ENCODE results near the gene ATP10B.

Gene ATP10B

DNA sequence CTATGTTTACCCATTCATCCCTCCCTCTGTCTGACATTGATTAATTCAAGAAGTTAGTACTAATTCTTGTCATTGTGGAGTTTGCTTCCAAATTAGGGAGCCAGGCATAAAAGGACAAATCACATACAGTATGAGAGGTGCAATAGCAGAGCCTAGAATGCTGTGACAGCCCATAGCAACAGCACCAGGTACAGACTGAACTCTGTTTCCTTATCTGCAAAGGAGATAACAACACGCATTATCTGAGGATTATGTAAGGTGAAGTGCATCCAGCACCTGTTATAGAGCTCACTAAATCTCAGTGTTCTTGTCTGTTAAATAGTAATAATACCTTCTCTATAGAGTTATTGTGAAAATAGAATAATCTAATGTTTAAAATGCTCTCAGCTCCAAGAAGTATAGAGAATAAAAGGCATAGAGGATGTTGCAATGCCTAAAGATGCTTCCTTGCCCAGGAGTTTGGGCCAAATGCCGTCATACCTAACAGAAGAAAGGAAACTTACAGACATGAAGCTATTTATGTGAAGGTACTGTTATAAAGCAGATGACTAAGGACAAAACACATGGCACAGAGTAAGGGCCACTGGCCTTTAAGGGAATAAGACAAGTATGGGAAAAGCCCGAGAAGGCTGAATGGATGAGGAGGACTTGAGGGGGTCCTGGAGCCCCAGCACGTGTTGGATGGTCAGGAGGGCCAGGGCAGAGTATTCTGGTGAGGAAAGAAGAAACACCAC, 214.5 kb downstream of the ATP10B start:
- DNase-seq (ENCODE audit: low read depth in 2 of 2): no peak

- DNase-seq (ENCODE audit: low read depth in 2 of 2): no peak
Measured at GRCh38 chr5:160635663-160636062, 216.3 kb downstream of the ATP10B start.

DNA sequence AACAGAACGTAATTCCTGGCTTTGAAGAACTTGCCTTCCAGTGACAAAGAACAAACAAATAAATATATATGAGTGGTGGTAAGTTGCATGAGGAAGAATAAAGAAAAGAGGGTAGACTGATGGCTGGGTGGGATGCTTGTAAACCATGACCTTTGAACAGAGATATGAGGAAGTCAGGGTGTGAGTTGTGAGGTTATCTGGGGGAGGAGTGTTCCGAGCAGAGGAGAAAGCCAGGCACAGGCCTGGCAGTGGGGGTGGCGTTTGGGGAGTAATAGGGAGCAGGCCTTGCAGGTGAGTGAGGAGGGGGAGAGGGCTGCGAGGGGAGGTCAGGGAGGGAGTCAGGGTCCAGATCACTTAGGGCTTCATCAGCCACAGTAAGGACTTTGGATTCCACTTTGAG, 217.0 kb downstream of the ATP10B start:
- no peak for DNase-seq (ENCODE audit: low read depth in 2 of 2)

- no peak for DNase-seq (ENCODE audit: low read depth in 2 of 2)
Measured at GRCh38 chr5:160629003-160629402, 223.0 kb downstream of the ATP10B start.

GRCh38 chr5:160628619-160628968, 223.4 kb downstream of the ATP10B start:
- DNase-seq (ENCODE audit: low read depth in 2 of 2): no peak

- no peak for DNase-seq (ENCODE audit: low read depth in 2 of 2)
Measured at GRCh38 chr5:160627921-160628618, 223.9 kb downstream of the ATP10B start.

DNA sequence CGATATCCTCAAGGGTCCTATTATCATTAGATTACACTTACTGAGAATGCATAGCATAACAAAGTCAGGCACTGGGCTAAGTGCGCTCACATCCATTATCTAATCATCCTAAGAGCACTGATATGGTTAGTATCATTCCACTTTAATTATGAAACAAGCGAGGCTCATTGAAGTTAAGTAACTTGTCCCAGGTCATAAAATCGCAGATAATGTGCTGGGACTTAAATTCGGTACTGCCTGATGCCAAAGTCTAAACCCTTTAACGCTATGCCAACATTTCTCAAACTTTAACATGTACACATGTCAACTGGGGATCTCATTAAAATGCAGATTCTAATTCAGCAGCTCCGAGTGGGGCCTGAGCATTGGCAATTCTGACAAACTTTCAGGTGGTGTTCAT, 225.7 kb downstream of the ATP10B start:
- no peak for DNase-seq (ENCODE audit: low read depth in 2 of 2)

- no peak for DNase-seq (ENCODE audit: low read depth in 2 of 2)
Measured at GRCh38 chr5:160621526-160621925, 230.5 kb downstream of the ATP10B start.

- no peak for DNase-seq (ENCODE audit: low read depth in 2 of 2)
Measured at GRCh38 chr5:160620401-160620800, 231.6 kb downstream of the ATP10B start.

GRCh38 chr5:160619381-160619780, 232.6 kb downstream of the ATP10B start:
- DNase-seq (ENCODE audit: low read depth in 2 of 2): no peak

DNA sequence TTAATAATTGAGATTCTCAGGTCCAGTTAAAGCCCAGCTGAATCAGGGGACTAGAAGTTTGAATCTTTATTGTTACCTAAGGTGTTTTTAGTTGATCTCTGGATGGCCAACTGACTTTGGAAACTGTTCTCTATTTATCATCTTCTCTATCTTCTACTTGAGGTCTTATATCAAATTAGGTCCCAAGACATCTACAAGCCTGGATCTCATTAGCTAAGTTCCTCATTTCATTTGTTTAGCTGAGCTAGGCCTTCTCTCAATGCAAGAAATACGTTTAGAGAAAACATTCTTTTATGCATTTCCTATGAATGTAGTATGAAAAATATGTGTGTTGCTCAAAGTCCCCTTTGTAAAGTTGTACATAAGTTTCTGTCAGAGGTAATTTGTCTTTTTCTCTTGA, 233.7 kb downstream of the ATP10B start:
- no peak for DNase-seq (ENCODE audit: low read depth in 2 of 2)

GRCh38 chr5:160616712-160617497, 235.1 kb downstream of the ATP10B start:
- no peak for DNase-seq (ENCODE audit: low read depth in 2 of 2)

DNA sequence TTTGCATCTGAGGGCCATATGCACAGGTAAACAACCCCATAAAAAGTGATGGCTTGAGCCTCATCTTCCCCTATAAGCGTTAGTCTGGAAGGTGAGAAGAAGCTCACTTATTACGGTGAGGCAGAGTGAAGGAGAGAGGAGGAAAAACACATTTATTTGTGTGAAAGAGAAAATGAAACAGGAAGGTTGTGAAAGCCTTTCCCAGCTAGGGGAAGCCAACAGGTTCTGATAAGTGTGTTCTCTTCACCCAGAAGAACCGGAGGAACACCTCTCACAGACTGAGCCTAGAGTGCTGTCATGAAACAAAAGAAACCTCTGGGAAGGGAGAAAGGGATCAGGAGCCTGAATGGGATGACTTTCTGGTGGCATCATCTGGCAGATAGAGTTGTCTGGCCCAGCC, 237.9 kb downstream of the ATP10B start:
- DNase-seq (ENCODE audit: low read depth in 2 of 2): no peak

DNA sequence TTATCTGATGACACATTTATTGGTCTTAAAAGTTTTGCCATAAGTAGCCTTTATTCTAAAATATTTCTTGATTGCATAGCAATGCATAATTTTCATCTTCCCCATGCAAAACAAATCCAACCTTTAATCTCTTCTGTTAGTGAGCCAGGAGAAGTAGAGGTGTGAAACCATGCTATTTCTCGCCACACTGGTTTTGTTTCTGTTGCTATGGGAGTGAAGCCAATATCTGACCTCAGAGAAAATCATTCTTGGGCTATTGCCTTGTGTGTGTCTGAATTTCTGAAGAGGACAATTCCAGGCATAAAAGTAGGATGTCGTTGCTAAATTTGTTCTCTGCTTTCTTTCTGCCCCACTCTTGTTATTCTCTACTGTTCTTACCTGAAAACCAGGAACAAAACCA, 246.7 kb downstream of the ATP10B start:
- no peak for DNase-seq (ENCODE audit: low read depth in 2 of 2)

DNA sequence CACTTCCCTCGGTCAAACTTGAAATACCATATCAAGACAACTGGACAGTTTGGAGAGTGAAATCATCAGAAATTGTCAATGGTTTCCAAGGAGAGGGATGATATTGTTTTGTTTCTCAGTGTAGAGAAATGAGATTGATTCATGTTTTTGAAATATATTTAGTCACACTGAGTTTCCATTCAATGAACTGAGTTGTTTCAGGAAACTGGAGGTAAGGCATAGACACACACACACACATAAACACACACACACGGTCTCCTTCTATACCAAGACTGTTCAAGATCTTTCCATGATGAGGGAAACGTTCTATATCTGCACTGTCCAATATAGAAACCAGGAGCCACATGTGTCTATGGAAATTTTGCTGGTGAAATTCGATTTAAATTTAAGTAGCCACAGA, 247.5 kb downstream of the ATP10B start:
- no peak for DNase-seq (ENCODE audit: low read depth in 2 of 2)

DNA sequence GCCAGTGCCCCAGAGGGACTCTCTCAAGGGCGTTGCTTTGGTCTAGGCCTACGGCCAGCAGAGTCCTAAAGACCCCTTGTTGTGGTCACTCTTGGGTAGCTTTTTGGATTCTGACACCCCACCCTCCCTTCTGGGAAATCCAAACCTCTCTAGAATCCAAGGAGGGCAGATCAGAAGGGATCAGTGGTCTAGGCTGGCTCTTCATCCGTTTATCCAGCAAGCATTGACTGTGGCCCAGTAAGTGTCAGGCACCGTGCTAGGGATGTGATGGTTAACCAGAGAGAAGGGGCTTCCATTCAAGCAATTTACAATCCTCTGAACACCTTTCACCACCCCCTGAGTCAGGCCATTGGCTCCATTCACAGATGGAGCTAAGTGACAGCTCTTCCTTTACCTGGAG, 249.3 kb downstream of the ATP10B start:
- DNase-seq (ENCODE audit: low read depth in 2 of 2): no peak

DNA sequence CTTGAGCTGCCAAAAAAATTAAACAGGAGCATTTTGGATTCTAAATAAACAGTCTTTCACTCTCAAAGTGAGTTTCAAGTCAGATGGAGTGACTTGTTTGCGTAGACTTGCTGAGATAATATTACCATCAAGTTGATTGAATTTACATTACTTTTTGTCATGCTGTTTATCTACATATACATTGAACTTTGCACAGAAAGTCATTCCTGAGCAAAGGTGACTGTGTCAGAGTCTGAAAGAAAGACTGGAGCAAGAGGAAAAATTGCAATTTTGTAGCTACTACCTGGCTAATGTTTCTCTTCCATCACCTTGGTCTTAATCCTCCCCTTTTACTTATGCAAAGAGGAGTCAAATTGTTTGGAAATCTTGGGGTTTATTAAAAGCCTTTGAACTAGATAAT, 251.0 kb downstream of the ATP10B start:
- no peak for DNase-seq (ENCODE audit: low read depth in 2 of 2)

GRCh38 chr5:160573318-160573717, 278.7 kb downstream of the ATP10B start:
- DNase-seq (ENCODE audit: low read depth in 2 of 2): no peak

DNA sequence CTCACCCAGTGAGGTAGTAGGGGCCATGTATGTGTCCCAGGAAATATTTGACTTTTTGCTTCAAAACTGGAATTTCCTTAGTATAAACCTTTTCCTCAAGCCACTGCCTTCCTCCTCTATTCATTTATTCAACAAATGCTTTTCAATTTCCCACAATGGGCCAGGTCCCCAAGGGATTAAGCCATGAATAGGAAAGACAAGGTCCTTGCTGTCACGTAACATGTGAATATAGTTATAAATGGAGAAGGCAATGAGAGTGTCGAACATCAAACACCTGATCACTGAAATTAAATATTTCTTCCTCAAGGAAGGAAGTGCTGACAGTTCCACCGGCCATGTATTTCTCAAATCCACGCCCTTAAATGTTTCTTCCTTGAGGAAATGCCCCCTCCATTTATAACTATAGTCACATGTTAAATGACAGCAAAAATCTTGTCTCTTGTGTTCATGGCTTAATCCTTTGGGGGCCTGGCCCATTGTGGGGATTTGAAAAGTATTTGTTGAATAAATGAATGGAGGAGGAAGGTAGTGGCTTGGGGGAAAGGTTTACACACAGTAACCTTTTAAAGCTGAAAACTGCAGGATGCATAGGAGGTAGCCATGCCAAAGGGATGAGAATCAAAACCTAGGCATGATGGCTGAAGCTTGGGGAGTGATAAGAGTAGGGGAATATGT, 284.8 kb downstream of the ATP10B start:
- DNase-seq (ENCODE audit: low read depth in 2 of 2): no peak

DNA sequence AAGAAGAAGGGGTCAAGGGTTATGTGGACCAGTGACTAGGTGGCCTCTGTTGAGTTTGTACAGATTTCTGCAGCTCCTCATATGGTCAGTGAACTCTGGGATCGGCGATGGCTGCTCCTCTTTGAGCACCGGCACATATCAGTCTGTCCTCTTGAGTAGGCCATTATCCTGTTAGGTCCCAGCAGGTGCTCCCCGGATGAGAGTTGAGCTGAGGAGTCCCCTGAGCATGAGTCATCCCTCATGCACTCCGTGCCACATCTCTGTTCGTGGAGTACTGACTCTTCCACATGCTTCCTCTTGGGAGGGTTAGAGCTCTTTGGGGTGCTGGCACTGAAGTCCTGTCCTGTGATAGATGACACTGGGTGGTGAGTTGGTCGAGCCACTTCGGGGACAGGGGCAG, 286.6 kb downstream of the ATP10B start:
- no peak for DNase-seq (ENCODE audit: low read depth in 2 of 2)

DNA sequence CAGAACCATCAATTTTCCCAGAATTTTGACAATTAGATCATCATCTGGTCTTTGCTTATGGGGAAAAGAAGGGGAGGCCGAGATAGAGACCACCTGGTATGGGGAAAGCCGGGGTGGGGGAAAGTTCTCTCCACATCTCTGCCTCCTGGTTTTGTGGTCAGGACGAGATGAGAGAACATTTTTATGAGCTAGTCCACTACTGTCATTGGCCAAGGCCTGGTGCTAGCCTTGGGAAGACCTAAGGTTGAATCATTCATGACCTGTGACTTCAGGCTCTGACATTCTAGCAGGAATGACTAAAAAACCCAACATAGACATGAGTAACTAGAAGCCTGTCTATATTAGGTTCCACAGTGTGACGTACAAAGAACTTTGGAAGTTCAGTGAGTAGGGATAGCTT, 295.2 kb downstream of the ATP10B start:
- DNase-seq (ENCODE audit: low read depth in 2 of 2): no peak

DNA sequence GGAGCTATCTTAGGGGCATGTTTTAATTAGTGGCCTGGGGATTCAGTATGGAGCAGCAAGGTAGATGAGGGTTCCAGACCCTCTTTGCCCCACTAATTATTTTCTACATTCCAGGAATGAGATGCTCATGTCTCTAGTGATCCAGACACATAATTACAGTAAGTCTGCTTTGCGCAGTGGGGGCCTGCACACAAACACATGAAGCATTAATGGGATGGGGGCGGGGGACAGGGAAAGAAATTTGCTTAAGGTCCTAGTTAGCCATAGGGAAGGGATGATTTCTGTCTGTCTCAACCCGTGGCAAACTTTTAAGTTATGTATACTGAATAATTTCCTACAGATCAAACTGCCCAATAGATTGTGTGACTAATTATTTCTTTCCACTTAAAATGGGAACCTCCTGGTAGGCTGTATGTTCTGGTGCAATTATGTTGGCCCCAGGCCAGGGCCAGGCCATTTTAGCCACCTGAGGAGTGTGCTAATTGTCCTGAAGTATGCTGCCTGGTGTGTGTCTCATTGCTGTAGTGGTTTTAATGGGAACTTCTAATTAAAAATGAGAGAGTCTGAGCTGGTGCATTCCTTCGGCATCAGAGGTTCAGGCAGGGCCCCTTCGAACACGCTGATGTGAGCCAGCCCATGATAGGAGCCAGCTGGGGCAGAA, 295.9 kb downstream of the ATP10B start:
- no peak for DNase-seq (ENCODE audit: low read depth in 2 of 2)
